Measurements from ENCODE around the gene FGD5.
"Not testable (repeated sequence)": the region's sequence is repeated elsewhere in the genome, so short reads cannot be mapped to it uniquely, and the experiment has no call there.

FGD5 gene

GRCh38 chr3:14806641-14807263 is 12.0 kb upstream of the FGD5 start:
- DNase-seq (ENCODE audit: low read depth): no peak

- no peak for DNase-seq (ENCODE audit: low read depth)
Measured at GRCh38 chr3:14808025-14808424, 10.7 kb upstream of the FGD5 start.

GRCh38 chr3:14808502-14809266 is 10.1 kb upstream of the FGD5 start:
- DNase-seq (ENCODE audit: low read depth): no peak

DNA sequence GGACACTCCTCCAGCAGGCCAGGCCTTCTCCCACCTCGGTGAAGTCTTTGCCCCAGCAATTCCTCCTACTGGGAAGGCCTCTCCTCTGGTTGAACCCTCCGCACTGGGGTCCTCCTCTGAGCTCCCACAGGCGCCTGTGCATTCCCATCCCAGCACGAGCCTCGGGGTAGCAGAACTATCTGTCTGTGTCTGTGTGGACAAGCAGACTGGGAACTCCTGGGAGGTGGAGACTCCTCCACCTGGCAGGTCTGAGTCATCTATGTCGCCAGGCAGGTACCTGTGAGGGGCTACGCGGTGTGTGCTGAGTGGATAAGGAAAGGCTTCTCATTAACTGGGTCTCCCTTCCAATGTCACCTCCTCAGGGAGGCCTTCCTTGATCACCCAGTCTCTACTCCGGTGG is 9.2 kb upstream of the FGD5 start:
- not testable (repeated sequence) for DNase-seq (ENCODE audit: low read depth)

DNA sequence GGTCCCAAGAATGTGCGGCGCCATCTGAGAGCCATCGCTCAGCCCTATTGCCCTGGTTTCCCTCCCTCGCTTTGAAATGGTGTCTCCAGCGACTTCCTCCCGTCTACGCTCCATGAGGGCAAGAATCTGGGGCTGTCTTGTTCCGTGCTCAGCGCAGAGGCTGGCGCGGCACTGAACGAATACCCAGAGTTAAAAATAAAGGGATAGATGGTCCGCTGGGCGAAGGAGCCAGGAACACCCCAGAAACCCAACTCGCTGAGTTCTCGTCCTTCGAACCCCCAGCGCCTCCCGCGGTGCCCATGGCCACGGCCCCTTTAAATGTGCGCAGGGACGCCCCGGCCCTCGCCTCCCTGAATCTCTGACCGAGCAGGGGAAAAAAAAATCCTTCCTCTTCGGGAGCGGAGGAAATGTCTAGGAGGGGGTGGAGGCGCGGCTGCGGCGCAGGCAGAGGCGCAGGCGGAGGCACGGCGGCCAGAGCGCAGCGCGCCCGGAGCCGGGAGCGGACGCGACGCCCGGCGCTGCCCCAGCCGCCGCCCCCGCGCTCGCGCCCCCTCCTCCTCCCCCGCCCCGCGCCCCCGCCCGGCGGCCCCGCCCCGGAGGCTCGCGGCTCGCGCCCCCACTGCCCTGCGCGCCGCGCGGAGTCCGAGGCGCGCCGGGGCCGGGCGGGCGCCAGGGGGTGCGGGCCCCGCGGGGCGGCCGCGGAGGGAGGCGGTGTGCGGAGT is 8.5 kb upstream of the FGD5 start:
- DNase-seq (ENCODE audit: low read depth): no peak

GRCh38 chr3:14810801-14811661 is 7.7 kb upstream of the FGD5 start:
- DNase-seq (ENCODE audit: low read depth): no peak

DNA sequence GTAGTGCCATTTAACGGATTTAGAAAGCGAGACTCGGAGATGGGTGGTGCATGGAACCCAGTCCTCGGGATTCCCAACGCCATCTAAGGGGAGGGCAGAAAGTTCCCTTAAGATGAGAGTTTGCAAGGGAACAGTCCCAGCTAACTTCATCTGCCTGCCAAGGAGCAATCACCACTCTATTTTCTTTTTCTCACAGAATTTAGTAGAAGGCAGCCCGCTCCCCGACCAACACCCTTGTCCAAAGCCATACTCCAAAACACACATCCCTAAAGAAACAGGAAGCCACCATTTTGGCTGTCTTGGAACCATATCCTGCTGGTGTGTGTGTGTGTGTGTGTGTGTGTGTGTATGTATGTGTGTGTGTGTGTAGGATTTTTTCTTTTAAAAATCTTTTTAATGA is 7.1 kb upstream of the FGD5 start:
- DNase-seq (ENCODE audit: low read depth): no peak

DNA sequence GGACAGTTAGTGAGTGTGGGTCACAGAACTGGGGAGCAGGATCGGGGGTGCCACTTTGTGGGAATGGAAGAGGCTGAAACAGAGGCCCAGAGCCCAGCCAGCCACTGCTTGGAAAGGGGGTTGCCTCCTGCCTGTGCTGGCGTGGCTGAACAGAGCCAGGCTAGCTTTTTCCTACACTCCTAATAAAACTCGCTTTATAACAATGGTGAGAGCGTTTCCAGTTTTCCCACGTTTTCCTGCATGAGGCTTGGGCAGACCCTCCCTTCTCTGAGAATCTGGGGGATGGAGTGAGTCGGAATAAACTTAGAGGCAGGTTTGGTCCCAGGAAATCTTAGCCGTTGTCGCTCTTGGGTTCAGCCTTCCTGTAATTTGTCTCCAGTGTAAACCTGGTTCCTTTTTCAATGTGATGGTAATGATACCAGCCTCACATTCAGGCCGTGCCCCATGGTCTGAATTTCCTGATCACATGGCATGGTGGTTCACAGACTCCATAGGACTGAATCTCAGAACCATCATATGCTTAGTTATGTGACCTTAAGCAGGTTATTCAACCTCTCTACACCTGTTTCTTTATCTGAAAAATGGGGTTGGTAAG is 6.5 kb upstream of the FGD5 start:
- DNase-seq (ENCODE audit: low read depth): no peak

GRCh38 chr3:14814411-14814871 is 4.3 kb upstream of the FGD5 start:
- no peak for DNase-seq (ENCODE audit: low read depth)

DNA sequence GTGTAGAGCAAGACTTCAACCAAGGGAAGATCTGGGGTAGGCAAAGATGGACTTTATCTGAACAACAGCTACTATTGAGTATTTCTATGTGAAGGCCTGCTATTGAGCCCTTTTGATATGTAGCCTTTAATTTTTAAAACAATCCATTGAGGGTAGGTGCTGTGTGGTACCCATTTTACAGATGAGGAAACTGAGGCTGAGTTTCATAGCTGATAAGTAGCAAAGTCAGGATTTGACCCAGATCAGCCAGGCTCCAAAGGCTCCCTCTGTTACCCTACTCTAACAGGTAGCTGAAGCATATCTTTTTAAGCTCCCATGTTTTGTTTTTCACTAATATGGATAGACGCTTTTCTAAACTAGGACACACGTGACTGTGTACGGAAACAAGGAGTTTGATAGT is 2.4 kb upstream of the FGD5 start:
- no peak for DNase-seq (ENCODE audit: low read depth)

DNA sequence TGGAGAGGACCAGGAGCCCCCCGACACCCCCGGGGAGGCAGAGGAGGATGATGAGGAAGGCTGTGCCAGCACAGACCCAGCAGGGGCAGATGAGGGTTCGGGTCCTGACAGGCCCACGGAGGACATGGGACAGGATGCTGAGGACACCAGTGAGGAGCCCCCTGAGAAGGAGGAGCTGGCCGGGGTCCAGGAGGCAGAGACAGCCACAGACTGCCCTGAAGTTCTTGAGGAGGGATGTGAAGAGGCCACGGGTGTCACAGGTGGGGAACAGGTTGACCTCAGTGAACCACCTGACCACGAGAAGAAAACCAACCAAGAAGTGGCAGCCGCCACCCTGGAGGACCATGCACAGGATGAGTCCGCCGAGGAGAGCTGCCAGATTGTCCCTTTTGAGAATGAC is 909 bp downstream of the FGD5 start:
- DNase-seq (ENCODE audit: low read depth): no peak

DNA sequence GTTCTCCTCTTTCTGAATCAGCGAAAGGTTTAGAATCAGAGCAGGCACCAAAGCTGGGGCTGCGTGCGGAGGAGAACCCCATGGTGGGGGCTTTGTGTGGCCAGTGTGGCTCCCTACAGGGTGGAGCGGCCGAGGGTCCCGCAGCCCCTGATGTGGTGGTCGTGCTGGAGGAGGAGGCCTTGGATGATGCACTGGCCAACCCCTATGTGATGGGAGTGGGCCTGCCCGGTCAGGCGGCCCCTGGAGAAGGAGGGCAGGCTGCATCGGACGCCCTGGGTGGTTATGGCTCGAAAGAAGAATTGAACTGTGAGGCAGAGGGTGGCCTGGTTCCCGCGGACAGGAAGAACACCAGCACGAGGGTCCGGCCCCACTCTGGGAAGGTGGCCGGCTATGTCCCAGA is 1.4 kb downstream of the FGD5 start:
- no peak for DNase-seq (ENCODE audit: low read depth)

DNA sequence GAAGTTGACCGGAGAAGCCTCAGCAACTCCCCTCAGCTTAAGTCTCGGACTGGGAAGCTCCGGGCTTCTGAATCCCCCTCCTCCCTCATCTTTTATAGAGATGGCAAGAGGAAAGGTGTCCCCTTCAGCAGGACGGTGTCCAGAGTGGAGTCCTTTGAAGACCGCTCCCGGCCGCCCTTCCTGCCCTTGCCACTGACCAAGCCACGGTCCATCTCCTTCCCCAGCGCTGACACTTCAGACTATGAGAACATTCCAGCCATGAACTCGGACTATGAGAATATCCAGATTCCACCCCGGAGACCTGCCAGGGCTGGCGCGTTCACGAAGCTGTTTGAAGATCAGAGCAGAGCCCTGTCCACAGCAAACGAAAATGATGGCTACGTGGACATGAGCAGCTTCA is 2.4 kb downstream of the FGD5 start:
- DNase-seq (ENCODE audit: low read depth): no peak

- DNase-seq (ENCODE audit: low read depth): no peak
Measured at GRCh38 chr3:14822134-14822533, 3.4 kb downstream of the FGD5 start.

GRCh38 chr3:14822670-14823390 is 4.1 kb downstream of the FGD5 start:
- no peak for DNase-seq (ENCODE audit: low read depth)

GRCh38 chr3:14823393-14823792 is 4.6 kb downstream of the FGD5 start:
- DNase-seq (ENCODE audit: low read depth): no peak

- DNase-seq (ENCODE audit: low read depth): no peak
Measured at GRCh38 chr3:14823910-14824629, 5.3 kb downstream of the FGD5 start.

GRCh38 chr3:14824646-14825045 is 5.9 kb downstream of the FGD5 start:
- DNase-seq (ENCODE audit: low read depth): no peak

DNA sequence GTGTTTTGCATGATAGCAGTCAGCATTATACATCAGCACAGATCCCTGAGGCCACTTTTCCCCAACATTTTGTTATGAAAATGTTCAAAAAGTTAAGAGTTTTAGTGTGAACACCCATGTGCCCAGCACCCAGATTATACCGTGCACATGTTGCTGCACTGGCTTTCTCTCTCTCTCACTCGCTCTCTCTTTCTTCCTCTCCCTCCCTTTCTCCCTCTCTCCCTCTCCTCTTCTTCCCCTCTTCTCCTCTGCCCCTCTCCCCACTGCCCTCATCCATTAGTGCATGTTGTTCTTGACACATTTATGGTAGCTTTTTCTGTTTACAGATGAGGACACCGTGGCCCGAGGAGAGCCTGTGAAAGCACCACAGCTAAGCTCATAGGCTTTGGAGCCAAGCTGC is 7.3 kb downstream of the FGD5 start:
- DNase-seq (ENCODE audit: low read depth): no peak

- DNase-seq (ENCODE audit: low read depth): no peak
Measured at GRCh38 chr3:14827776-14828175, 9.0 kb downstream of the FGD5 start.
